Trophoblast cell (in vitro differentiated cells and primary cell): ENCODE measurements around the gene TMEM53.

Experiments used
- DNase-seq, 2 donors: peaks; one replicate each; pipeline ENCODE4 v3.0.0-alpha.2; 2016
- H2AFZ ChIP-seq: 2 replicates; pipeline ENCODE4 v1.6.1; 2013; ENCODE audit warnings: low read length, moderate library complexity, mild to moderate bottlenecking; ENCODE audit not compliant: insufficient read depth, poor library complexity
- H2AK5ac ChIP-seq: 2 replicates; pipeline ENCODE4 v1.6.1; 2013; ENCODE audit warnings: mild to moderate bottlenecking, low read length
- H2BK120ac ChIP-seq: 2 replicates; pipeline ENCODE4 v1.6.1; 2013; ENCODE audit warnings: low read length, mild to moderate bottlenecking, moderate library complexity; ENCODE audit not compliant: insufficient read depth, poor library complexity
- H2BK12ac ChIP-seq: 2 replicates; pipeline ENCODE4 v1.6.1; 2013; ENCODE audit warnings: mild to moderate bottlenecking, low read length, moderate library complexity
- H2BK5ac ChIP-seq: 2 replicates; pipeline ENCODE4 v1.6.1; 2013; ENCODE audit warnings: low read length, low read depth, moderate library complexity, mild to moderate bottlenecking; ENCODE audit not compliant: poor library complexity
- H3K14ac ChIP-seq: 2 replicates; pipeline ENCODE4 v1.6.1; 2013; ENCODE audit warnings: mild to moderate bottlenecking, low read length
- H3K18ac ChIP-seq: 2 replicates; pipeline ENCODE4 v1.6.1; 2013; ENCODE audit warnings: mild to moderate bottlenecking, low read length
- H3K23ac ChIP-seq: 2 replicates; pipeline ENCODE4 v1.6.1; 2013; ENCODE audit warnings: low read length
- H3K27ac ChIP-seq: 2 replicates; pipeline ENCODE4 v1.5.1; 2013; ENCODE audit warnings: low read depth, mild to moderate bottlenecking, inconsistent platforms, low read length, moderate library complexity
- H3K27me3 ChIP-seq: 2 replicates; pipeline ENCODE4 v1.6.1; 2013; ENCODE audit warnings: inconsistent platforms, mild to moderate bottlenecking, low read length, moderate library complexity; ENCODE audit not compliant: insufficient read depth
- H3K36me3 ChIP-seq, 2 experiments: 1 replicate in 1 of 2; 2 replicates in 1 of 2; pipeline ENCODE4 v1.6.1; 2013; ENCODE audit warnings: low read length in 2 of 2, mild to moderate bottlenecking in 2 of 2, moderate library complexity in 1 of 2; ENCODE audit not compliant: insufficient read depth in 2 of 2, control insufficient read depth in 1 of 2
- H3K4ac ChIP-seq: 2 replicates; pipeline ENCODE4 v1.6.1; 2013; ENCODE audit warnings: low read depth, mild to moderate bottlenecking, low read length, moderate library complexity
- H3K4me1 ChIP-seq, 2 experiments: 1 replicate in 1 of 2; 2 replicates in 1 of 2; pipeline ENCODE4 v1.6.1; 2013; ENCODE audit warnings: low read length in 2 of 2, mild to moderate bottlenecking in 2 of 2, moderate library complexity in 1 of 2; ENCODE audit not compliant: insufficient read depth in 2 of 2, control insufficient read depth in 1 of 2
- H3K4me2 ChIP-seq: 2 replicates; pipeline ENCODE4 v1.6.1; 2013; ENCODE audit warnings: inconsistent platforms, mild to moderate bottlenecking, low read length, moderate library complexity
- H3K4me3 ChIP-seq: 2 replicates; pipeline ENCODE4 v1.5.1; 2013; ENCODE audit warnings: mild to moderate bottlenecking, low read depth, low read length, inconsistent platforms
- H3K79me1 ChIP-seq: one replicate; pipeline ENCODE4 v1.6.1; 2013; ENCODE audit warnings: low read length
- H3K79me2 ChIP-seq: 2 replicates; pipeline ENCODE4 v1.6.1; 2013; ENCODE audit warnings: low read length, mild to moderate bottlenecking; ENCODE audit not compliant: control insufficient read depth, insufficient read depth, poor library complexity
- H3K9ac ChIP-seq: 2 replicates; pipeline ENCODE4 v1.6.1; 2013; ENCODE audit warnings: mild to moderate bottlenecking, low read length
- H3K9me3 ChIP-seq: 2 replicates; pipeline ENCODE4 v1.6.1; 2013; ENCODE audit warnings: low read depth, mild to moderate bottlenecking, control low read depth, inconsistent platforms, low read length; ENCODE audit not compliant: insufficient read depth
- H4K12ac ChIP-seq: 2 replicates; pipeline ENCODE4 v1.6.1; 2013; ENCODE audit warnings: low read depth, mild to moderate bottlenecking, low read length, moderate library complexity
- H4K8ac ChIP-seq: 2 replicates; pipeline ENCODE4 v1.6.1; 2013; ENCODE audit warnings: low read depth, mild to moderate bottlenecking, low read length, moderate library complexity
- H4K91ac ChIP-seq: one replicate; pipeline ENCODE4 v1.6.1; 2013; ENCODE audit warnings: low read depth, mild to moderate bottlenecking, low read length, moderate library complexity
- WGBS: extraction: QIAGEN DNeasy Blood & Tissue Kit; methylation state at CpG from one replicate; pipeline ENCODE4 v1.1.7; 2013; ENCODE audit warnings: missing lambda C conversion rate; ENCODE audit not compliant: insufficient read length, insufficient coverage; ENCODE audit errors: extremely low coverage; 5-methylcytosine and 5-hydroxymethylcytosine counted together

Gene TMEM53

DNA sequence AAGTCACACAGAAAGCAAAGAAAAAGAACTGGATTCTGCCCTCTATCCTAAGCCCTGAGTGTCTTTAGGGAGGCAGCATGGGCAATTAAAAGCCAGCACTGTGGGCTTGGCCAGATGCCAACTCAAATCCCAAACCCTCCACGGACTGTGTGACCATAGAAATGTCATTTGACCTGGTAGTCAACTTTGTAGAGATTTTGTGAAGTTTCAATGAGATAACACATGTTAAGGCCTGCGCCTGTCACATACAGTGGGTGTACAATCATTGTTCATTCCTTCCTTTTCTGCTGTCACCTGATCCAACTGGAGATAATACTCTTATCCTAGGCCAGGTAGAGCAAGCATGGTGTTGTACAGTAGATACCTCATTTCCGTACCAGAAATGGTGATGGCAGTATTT is 54.2 kb downstream of the TMEM53 start:
- no peak overlapping the region for H2BK120ac ChIP-seq

GRCh38 chr1:44619261-44619900 is 54.9 kb downstream of the TMEM53 start:
- no peak overlapping the region for H2BK12ac ChIP-seq
- no peak overlapping the region for H3K27ac ChIP-seq
- no peak overlapping the region for H3K14ac ChIP-seq
- H4K91ac ChIP-seq = no peak overlapping the region
- WGBS = no CpG with 5 or more reads among the region's 12 CpGs
- H3K4me1 ChIP-seq = peaks cover 0 to 4% of the 10 kb centered on the region in 2 experiments
- H3K9me3 ChIP-seq = peaks cover 3% of the 10 kb centered on the region
- no peaks in the 10 kb centered on the region for H3K79me1 ChIP-seq
- no peak overlapping the region for H3K4me3 ChIP-seq
- no peak overlapping the region for H2AK5ac ChIP-seq
- H3K36me3 ChIP-seq = no peaks in the 10 kb centered on the region
- DNase-seq = no peak
- H2BK120ac ChIP-seq = no peak overlapping the region
- H3K23ac ChIP-seq = no peak overlapping the region
- no peak overlapping the region for H3K4ac ChIP-seq
- H3K27me3 ChIP-seq = peaks cover 17% of the 10 kb centered on the region
- H3K79me2 ChIP-seq = no peaks in the 10 kb centered on the region
- no peak overlapping the region for H4K8ac ChIP-seq
- H3K9ac ChIP-seq = no peak overlapping the region
- no peak overlapping the region for H2AFZ ChIP-seq
- no peak overlapping the region for H3K18ac ChIP-seq
- no peak overlapping the region for H2BK5ac ChIP-seq
- no peak overlapping the region for H4K12ac ChIP-seq
- no peak overlapping the region for H3K4me2 ChIP-seq

More for the DNA sequence above, 54.2 kb downstream of the TMEM53 start:
- Histone ChIP-seq H2BK12ac (no peak overlapping the region), H2AK5ac (no peak overlapping the region), H2AFZ (no peak overlapping the region), H3K36me3 (no peaks in the 10 kb centered on the region), H4K91ac (no peak overlapping the region), H3K27ac (no peak overlapping the region), H4K12ac (no peak overlapping the region), H3K4ac (no peak overlapping the region), H4K8ac (no peak overlapping the region), H3K4me1 (peaks cover 0 to 4% of the 10 kb centered on the region in 2 experiments), H3K23ac (no peak overlapping the region), H3K79me2 (no peaks in the 10 kb centered on the region), H3K4me3 (no peak overlapping the region), H3K4me2 (no peak overlapping the region), H3K9me3 (peaks cover 3% of the 10 kb centered on the region), H3K27me3 (peaks cover 17% of the 10 kb centered on the region), H3K79me1 (no peaks in the 10 kb centered on the region), H3K18ac (no peak overlapping the region), H2BK5ac (no peak overlapping the region), H3K9ac (no peak overlapping the region), H3K14ac (no peak overlapping the region)
- no CpG with 5 or more reads among the region's 3 CpGs for WGBS
- DNase-seq = no peak

- no CpG with 5 or more reads among the region's 1 CpG for WGBS
- H2BK5ac ChIP-seq = no peak overlapping the region
- peak overlapping the region; percentile 52 for H3K4me2 ChIP-seq
- H3K27ac ChIP-seq = no peak overlapping the region
- no peak overlapping the region for H2AK5ac ChIP-seq
- no peak overlapping the region for H4K91ac ChIP-seq
- peaks cover 17% of the 10 kb centered on the region for H3K27me3 ChIP-seq
- no peak overlapping the region for H3K4me3 ChIP-seq
- H3K4ac ChIP-seq = no peak overlapping the region
- no peaks in the 10 kb centered on the region for H3K79me1 ChIP-seq
- peaks cover 0 to 4% of the 10 kb centered on the region in 2 experiments for H3K4me1 ChIP-seq
- H3K9me3 ChIP-seq = peaks cover 3% of the 10 kb centered on the region
- H3K36me3 ChIP-seq = no peaks in the 10 kb centered on the region
- H2AFZ ChIP-seq = no peak overlapping the region
- H3K9ac ChIP-seq = no peak overlapping the region
- no peak overlapping the region for H3K23ac ChIP-seq
- H3K18ac ChIP-seq = no peak overlapping the region
- H3K79me2 ChIP-seq = no peaks in the 10 kb centered on the region
- H3K14ac ChIP-seq = no peak overlapping the region
- DNase-seq = no peak
- H2BK12ac ChIP-seq = no peak overlapping the region
- H4K12ac ChIP-seq = no peak overlapping the region
- no peak overlapping the region for H2BK120ac ChIP-seq
- H4K8ac ChIP-seq = no peak overlapping the region
Measured at GRCh38 chr1:44617703-44618029, 56.6 kb downstream of the TMEM53 start.

DNA sequence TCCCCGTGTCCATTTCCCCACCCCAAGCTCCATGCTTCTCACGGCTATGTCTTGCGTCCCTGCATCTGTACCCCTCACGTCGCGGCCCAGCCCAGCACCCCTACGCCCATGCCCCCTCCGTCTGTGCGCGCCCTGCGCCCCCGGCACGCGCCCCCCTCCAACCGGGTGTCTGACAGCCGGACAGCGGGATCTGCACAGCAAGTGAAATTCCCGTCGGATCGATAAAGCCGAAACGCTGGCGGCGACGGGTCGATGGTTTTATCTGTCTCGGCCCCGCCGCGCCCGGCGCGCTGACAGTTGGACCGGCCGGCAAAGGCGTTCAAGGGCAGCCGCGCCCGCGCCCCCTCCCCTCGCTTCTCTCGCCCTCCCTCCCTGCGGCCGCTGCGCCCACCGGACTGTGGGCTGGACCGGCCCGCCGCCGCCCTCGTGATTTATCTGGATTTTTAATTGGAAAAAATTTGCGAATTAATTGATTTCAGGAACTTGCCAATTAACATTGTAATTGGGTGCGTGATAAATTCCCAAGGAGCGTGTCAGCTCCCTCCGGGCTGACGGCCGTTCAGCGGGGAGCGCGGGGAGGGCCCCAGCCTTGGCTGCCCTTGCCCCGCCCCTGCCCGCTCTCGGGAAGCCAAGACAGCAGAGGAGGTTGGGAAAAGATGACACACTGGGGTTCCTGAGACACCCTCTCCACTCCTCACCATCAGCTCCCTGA is 57.1 kb downstream of the TMEM53 start:
- H2BK12ac ChIP-seq = no peak overlapping the region
- no peaks in the 10 kb centered on the region for H3K36me3 ChIP-seq
- H4K91ac ChIP-seq = no peak overlapping the region
- no CpG with 5 or more reads among the region's 63 CpGs for WGBS
- no peak overlapping the region for H3K9ac ChIP-seq
- peaks cover 17% of the 10 kb centered on the region for H3K27me3 ChIP-seq
- no peak overlapping the region for H3K14ac ChIP-seq
- no peak overlapping the region for H3K4ac ChIP-seq
- no peak overlapping the region for H3K23ac ChIP-seq
- H3K18ac ChIP-seq = no peak overlapping the region
- no peaks in the 10 kb centered on the region for H3K79me2 ChIP-seq
- peaks cover 0 to 4% of the 10 kb centered on the region in 2 experiments for H3K4me1 ChIP-seq
- H3K9me3 ChIP-seq = peaks cover 3% of the 10 kb centered on the region
- no peak overlapping the region for H2AFZ ChIP-seq
- DNase-seq = no peak
- H4K12ac ChIP-seq = no peak overlapping the region
- H3K4me2 ChIP-seq = peak overlapping the region; percentile 52
- H2AK5ac ChIP-seq = no peak overlapping the region
- H4K8ac ChIP-seq = no peak overlapping the region
- no peak overlapping the region for H2BK120ac ChIP-seq
- no peaks in the 10 kb centered on the region for H3K79me1 ChIP-seq
- peak overlapping the region; percentile 18 for H3K4me3 ChIP-seq
- no peak overlapping the region for H3K27ac ChIP-seq
- H2BK5ac ChIP-seq = no peak overlapping the region
